GM12892 (cell line): ENCODE measurements around the gene CD55.

Source experiments
- POLR2A ChIP-seq: IDR thresholded peaks from 2 replicates; pipeline ENCODE4 v1.6.1; 2011; ENCODE audit warnings: low read depth, low read length, control low read depth
- POLR2AphosphoS5 ChIP-seq: IDR thresholded peaks from 2 replicates; pipeline ENCODE4 v1.6.1; 2011; ENCODE audit warnings: low read depth, low read length, control low read depth
- TAF1 ChIP-seq: IDR thresholded peaks from 2 replicates; pipeline ENCODE4 v1.6.1; 2011; ENCODE audit warnings: low read depth, mild to moderate bottlenecking, control low read depth, low read length, borderline replicate concordance

DNA sequence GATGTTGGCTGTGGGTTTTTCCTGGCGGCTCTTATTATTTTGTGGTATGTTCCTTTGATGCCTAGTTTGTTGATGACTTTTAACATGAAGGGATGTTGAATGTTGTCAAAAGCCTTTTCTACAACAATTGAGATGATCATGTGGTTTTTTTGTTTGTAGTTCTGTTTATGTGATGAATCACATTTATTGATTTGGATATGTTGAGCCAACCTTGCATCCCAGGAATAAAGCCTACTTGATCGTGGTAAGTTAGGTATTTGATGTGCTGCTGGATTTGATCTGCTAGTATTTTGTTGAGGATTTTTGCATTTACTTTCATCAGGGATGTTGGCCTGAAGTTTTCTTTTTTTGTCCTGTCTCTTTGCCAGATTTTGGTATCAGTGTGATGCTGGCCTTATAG lies 28.5 kb downstream of the CD55 start:
- no peak for TF ChIP-seq POLR2A
- no peak for TF ChIP-seq POLR2AphosphoS5
- no peak for TF ChIP-seq TAF1
